Stomach (tissue), 9 donors: ENCODE results near the gene GALNT18. TPM values are rescaled to one million over a fixed set of nuclear protein-coding genes. Genes with fewer than 3 reads are reported as not detected.

ENCODE experiments used
- DNase-seq, 2 donors: peaks; one replicate each; pipeline versions ENCODE4 v3.0.0 to v3.0.0-alpha.2; 2013 to 2019
- H3K27ac ChIP-seq, 5 donors: fragments of 200-600 bp in 4 of 5; sonication (generic) in 4 of 5; one replicate each; pipeline ENCODE4 v1.5.1; 2013 to 2019; ENCODE audit warnings: mild to moderate bottlenecking in 1 of 5, moderate library complexity in 1 of 5
- H3K27me3 ChIP-seq, 3 donors: fragments of 200-600 bp; sonication (generic); one replicate each; pipeline ENCODE4 v1.5.1; 2017 to 2019; ENCODE audit warnings: mixed run types in 1 of 3
- H3K36me3 ChIP-seq, 4 donors: fragments of 200-600 bp; sonication (generic); 1 replicate in 3 of 4; 2 replicates in 1 of 4; pipeline ENCODE4 v1.5.1; 2016 to 2019
- H3K4me1 ChIP-seq, 4 donors: fragments of 200-600 bp; sonication (generic); one replicate each; pipeline ENCODE4 v1.5.1; 2016 to 2019
- H3K4me3 ChIP-seq, 4 donors: fragments of 200-600 bp; sonication (generic) in 3 of 4; one replicate each; pipeline ENCODE4 v1.5.1; 2016 to 2019; ENCODE audit warnings: mild to moderate bottlenecking in 1 of 4
- H3K9me3 ChIP-seq, 4 donors: fragments of 200-600 bp; sonication (generic); one replicate each; pipeline ENCODE4 v1.5.1; 2016 to 2019
- EP300 ChIP-seq: sonication (generic); formaldehyde crosslinking; IDR thresholded peaks from one replicate; pipeline ENCODE4 v1.6.1; 2017; ENCODE audit warnings: antibody characterized with exemption
- POLR2A ChIP-seq, 4 donors: fragments of 450-650 bp; IDR thresholded peaks; one replicate each; pipeline ENCODE4 v1.6.1; 2016; ENCODE audit warnings: antibody characterized with exemption in 4 of 4, control low read depth in 2 of 4, mild to moderate bottlenecking in 1 of 4, moderate library complexity in 1 of 4
- POLR2AphosphoS5 ChIP-seq, 3 donors: sonication (generic); formaldehyde crosslinking; IDR thresholded peaks; one replicate each; pipeline ENCODE4 v1.6.1; 2016; ENCODE audit warnings: antibody characterized with exemption in 3 of 3
- WGBS, 5 donors: extraction: QIAGEN DNeasy Blood & Tissue Kit in 3 of 5; methylation state at CpG; one replicate each; pipeline versions ENCODE4 v1.1.5 to v1.1.7; 2013 to 2018; 5-methylcytosine and 5-hydroxymethylcytosine counted together
- intact Hi-C: fragments of 100-400 bp; cut with DNase I; formaldehyde crosslinking; loops from one replicate; pipeline ENCODE4 v1.15.1; 2023; ENCODE audit warnings: low total_unique reads
- polyA plus RNA-seq, 3 donors: library from polyadenylated mRNA; stranded (reverse); fragments of 200-250 nt; gene quantifications; one replicate each; pipeline ENCODE4 v1.2.3, GENCODE V29; 2013
- total RNA-seq, 5 donors: library from RNA; depleted of rRNA; stranded (reverse); fragments of >200 nt; gene quantifications; one replicate each; pipeline versions ENCODE4 v1.1.0 to v1.2.3, GENCODE V29; 2014 to 2016
- TF ChIP-seq, protein P1 (sequence below), 7 experiments: fragments of 450-650 bp in 4 of 7; fragments of 200-600 bp in 3 of 7; sonication (generic) in 3 of 7; IDR thresholded peaks; one replicate each; pipeline ENCODE4 v1.5.1; 2016 to 2019; ENCODE audit warnings: antibody characterized with exemption in 7 of 7, control low read depth in 2 of 7, mild to moderate bottlenecking in 1 of 7
- donor health status: healthy with polysubstance abuse.
- donor health status: Bipolar disorder and iron deficiency.
- donor health status: healthy.

The GALNT18 gene
- total and polyA plus RNA-seq, 8 donors: 0.58 to 16.1 (median 2.7) TPM

DNA sequence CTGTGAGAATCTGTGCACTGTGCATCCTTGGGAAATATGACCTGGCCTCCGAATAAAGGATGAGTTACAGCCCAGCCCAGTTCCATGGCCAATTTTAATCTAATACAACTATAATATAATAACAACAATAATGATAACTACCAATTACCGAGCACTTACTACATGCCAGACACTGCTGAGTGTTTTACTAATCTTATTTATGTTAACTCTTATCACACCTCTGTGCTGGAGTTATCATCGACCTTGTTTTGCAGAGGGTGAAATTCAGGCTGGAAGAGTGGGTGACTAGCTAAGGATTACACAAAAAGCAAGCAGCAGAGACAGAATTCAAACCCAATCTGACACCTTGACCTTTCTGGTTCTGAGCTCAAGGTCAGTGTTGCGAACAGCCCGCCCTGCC is 83.9 kb downstream of the GALNT18 start:
- no peak for TF ChIP-seq POLR2AphosphoS5 (IDR thresholded peaks at IDR 0.05)
- WGBS, 5 donors: 45 to 65% (median 49%) methylated on average over 5 of the region's 5 CpGs
- Histone ChIP-seq H3K4me1 (peaks cover 6 to 26% (median 18%) of the 10 kb centered on the region in 4 donors), H3K4me3 (no peak overlapping the region), H3K36me3 (no peaks in the 10 kb centered on the region), H3K9me3 (no peaks in the 10 kb centered on the region), H3K27ac (peak overlapping the region in 2 of 5 donors; percentile 2 to 22), H3K27me3 (no peaks in the 10 kb centered on the region)
- intact Hi-C loops: no loop called here
- no peak for DNase-seq

DNA sequence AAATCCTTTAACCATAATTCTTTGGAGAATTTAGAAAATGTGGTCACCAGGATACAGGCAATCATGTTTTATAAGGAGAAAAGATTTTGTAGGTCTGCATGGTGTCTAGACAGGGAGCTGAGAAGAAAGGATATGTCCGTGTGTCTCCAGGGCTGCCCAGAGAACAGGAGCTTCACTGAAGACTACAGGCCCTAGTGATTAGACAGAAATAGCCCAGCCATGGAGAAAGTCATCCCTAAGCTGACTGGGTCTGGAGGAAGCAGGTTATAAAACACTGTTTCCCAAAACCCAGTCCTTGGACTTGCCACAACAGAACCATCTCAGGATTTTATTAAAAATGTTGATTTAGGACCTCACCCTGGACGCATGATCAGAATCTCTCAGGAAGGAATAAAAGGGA is 84.4 kb downstream of the GALNT18 start:
- Histone ChIP-seq H3K4me1 (peaks cover 6 to 26% (median 18%) of the 10 kb centered on the region in 4 donors), H3K9me3 (no peaks in the 10 kb centered on the region), H3K27me3 (no peaks in the 10 kb centered on the region), H3K27ac (no peak overlapping the region), H3K36me3 (no peaks in the 10 kb centered on the region), H3K4me3 (no peak overlapping the region)
- DNase-seq: no peak
- 30 to 78% (median 42%) methylated on average over 2 of the region's 2 CpGs for WGBS, 5 donors
- TF ChIP-seq POLR2AphosphoS5 (IDR thresholded peaks at IDR 0.05) (no peak), EP300 (no peak), POLR2A (IDR thresholded peaks at IDR 0.05) (no peak)
- TF ChIP-seq, protein P1, sequence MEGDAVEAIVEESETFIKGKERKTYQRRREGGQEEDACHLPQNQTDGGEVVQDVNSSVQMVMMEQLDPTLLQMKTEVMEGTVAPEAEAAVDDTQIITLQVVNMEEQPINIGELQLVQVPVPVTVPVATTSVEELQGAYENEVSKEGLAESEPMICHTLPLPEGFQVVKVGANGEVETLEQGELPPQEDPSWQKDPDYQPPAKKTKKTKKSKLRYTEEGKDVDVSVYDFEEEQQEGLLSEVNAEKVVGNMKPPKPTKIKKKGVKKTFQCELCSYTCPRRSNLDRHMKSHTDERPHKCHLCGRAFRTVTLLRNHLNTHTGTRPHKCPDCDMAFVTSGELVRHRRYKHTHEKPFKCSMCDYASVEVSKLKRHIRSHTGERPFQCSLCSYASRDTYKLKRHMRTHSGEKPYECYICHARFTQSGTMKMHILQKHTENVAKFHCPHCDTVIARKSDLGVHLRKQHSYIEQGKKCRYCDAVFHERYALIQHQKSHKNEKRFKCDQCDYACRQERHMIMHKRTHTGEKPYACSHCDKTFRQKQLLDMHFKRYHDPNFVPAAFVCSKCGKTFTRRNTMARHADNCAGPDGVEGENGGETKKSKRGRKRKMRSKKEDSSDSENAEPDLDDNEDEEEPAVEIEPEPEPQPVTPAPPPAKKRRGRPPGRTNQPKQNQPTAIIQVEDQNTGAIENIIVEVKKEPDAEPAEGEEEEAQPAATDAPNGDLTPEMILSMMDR (IDR thresholded peaks at IDR 0.05): no peak
- intact Hi-C loops: no loop called here

DNA sequence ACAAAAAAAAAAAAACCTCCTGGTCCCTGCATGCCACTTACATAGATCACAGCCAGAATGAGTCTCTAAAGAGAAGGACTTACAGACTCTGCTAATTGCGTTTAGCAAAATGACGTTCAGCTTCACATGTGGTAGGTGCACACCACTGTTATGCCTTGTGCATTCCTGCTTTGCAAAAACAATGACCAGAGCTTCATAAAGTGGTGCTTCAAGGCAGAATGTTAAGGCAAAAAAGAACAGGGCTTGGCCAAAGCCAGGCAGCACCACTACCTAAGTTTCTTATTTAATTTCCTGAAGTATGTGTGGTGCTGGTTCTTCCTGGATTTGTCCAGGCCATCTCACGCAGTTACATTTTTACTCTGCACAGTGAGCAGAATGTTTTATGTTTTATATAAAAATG is 85.2 kb downstream of the GALNT18 start:
- H3K27ac ChIP-seq: peak overlapping the region in 1 of 5 donors; percentile 5
- H3K4me3 ChIP-seq: no peak overlapping the region
- no peaks in the 10 kb centered on the region for H3K36me3 ChIP-seq
- peaks cover 6 to 26% (median 18%) of the 10 kb centered on the region in 4 donors for H3K4me1 ChIP-seq
- no peak for DNase-seq
- TF ChIP-seq EP300 (no peak), POLR2AphosphoS5 (IDR thresholded peaks at IDR 0.05) (no peak), POLR2A (IDR thresholded peaks at IDR 0.05) (no peak)
- TF ChIP-seq, protein P1 (IDR thresholded peaks at IDR 0.05): no peak
- H3K27me3 ChIP-seq: no peaks in the 10 kb centered on the region
- intact Hi-C loops: no loop called here
- 84 to 91% (median 90%) methylated on average over 3 of the region's 3 CpGs for WGBS, 5 donors
- H3K9me3 ChIP-seq: no peaks in the 10 kb centered on the region

DNA sequence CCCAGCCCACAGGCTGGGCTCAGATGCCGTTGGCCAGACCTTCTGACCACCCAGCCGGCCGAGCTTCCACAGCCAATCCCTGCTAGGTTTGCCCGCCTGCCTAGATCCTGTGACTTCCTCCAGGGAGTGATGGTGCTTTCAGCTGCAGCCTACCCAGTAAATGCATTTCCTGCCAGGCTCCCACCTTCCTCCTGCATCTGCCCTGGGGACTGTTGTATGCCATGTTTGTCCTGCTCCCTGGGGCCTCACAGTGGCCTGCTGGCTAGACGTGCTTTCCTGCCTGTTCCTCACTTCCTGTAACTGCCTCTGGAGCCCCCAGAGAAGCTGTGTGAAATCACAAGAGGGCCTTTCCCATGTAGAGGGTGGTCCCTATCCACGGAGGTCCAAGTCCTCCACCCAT is 86.2 kb downstream of the GALNT18 start:
- no peak overlapping the region for H3K4me3 ChIP-seq
- H3K4me1 ChIP-seq: peaks cover 6 to 26% (median 18%) of the 10 kb centered on the region in 4 donors
- intact Hi-C loops: no loop called here
- no peaks in the 10 kb centered on the region for H3K36me3 ChIP-seq
- peak in 1 of 2 donors; percentile 46 for DNase-seq
- peak overlapping the region in 1 of 5 donors; percentile 20 for H3K27ac ChIP-seq
- no peaks in the 10 kb centered on the region for H3K9me3 ChIP-seq
- TF ChIP-seq, protein P1 (IDR thresholded peaks at IDR 0.05): no peak
- TF ChIP-seq POLR2AphosphoS5 (IDR thresholded peaks at IDR 0.05): no peak
- no peak for TF ChIP-seq POLR2A (IDR thresholded peaks at IDR 0.05)
- H3K27me3 ChIP-seq: no peaks in the 10 kb centered on the region
- 75 to 82% (median 79%) methylated on average over 6 of the region's 6 CpGs for WGBS, 5 donors

DNA sequence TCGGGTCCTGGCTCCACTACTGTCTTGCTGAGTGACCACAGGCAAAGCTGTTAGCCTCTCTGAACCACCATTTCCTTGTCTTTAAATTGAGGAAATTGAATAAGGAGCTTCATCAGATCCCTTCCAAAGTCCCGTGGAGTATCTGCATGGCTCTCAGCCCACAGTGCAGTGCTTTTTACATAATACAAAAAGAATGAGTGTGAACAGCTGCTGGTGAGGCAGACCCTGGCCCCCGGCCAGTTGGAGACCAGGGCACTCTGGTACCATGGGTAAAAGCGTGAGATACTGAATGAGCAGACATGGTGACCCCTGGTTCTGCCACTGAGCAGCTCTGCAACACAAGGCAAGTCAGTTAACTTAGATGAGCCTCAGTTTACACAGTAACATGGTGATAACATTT is 86.8 kb downstream of the GALNT18 start:
- Histone ChIP-seq H3K4me1 (peaks cover 6 to 26% (median 18%) of the 10 kb centered on the region in 4 donors), H3K36me3 (no peaks in the 10 kb centered on the region), H3K9me3 (no peaks in the 10 kb centered on the region), H3K4me3 (no peak overlapping the region), H3K27me3 (no peaks in the 10 kb centered on the region), H3K27ac (peak overlapping the region in 1 of 5 donors; percentile 20)
- peak in 1 of 2 donors; percentile 70 for DNase-seq
- TF ChIP-seq EP300 (no peak), POLR2A (IDR thresholded peaks at IDR 0.05) (no peak), POLR2AphosphoS5 (IDR thresholded peaks at IDR 0.05) (no peak)
- TF ChIP-seq, protein P1 (IDR thresholded peaks at IDR 0.05): no peak
- intact Hi-C loops: no loop called here
- 49 to 62% (median 53%) methylated on average over 4 of the region's 4 CpGs for WGBS, 5 donors
